ENCODE data around the gene ADAMTS16.
"Not testable (repeated sequence)": the region's sequence is repeated elsewhere in the genome, so short reads cannot be mapped to it uniquely, and the experiment has no call there.

Gene ADAMTS16, protein sequence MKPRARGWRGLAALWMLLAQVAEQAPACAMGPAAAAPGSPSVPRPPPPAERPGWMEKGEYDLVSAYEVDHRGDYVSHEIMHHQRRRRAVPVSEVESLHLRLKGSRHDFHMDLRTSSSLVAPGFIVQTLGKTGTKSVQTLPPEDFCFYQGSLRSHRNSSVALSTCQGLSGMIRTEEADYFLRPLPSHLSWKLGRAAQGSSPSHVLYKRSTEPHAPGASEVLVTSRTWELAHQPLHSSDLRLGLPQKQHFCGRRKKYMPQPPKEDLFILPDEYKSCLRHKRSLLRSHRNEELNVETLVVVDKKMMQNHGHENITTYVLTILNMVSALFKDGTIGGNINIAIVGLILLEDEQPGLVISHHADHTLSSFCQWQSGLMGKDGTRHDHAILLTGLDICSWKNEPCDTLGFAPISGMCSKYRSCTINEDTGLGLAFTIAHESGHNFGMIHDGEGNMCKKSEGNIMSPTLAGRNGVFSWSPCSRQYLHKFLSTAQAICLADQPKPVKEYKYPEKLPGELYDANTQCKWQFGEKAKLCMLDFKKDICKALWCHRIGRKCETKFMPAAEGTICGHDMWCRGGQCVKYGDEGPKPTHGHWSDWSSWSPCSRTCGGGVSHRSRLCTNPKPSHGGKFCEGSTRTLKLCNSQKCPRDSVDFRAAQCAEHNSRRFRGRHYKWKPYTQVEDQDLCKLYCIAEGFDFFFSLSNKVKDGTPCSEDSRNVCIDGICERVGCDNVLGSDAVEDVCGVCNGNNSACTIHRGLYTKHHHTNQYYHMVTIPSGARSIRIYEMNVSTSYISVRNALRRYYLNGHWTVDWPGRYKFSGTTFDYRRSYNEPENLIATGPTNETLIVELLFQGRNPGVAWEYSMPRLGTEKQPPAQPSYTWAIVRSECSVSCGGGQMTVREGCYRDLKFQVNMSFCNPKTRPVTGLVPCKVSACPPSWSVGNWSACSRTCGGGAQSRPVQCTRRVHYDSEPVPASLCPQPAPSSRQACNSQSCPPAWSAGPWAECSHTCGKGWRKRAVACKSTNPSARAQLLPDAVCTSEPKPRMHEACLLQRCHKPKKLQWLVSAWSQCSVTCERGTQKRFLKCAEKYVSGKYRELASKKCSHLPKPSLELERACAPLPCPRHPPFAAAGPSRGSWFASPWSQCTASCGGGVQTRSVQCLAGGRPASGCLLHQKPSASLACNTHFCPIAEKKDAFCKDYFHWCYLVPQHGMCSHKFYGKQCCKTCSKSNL

DNA sequence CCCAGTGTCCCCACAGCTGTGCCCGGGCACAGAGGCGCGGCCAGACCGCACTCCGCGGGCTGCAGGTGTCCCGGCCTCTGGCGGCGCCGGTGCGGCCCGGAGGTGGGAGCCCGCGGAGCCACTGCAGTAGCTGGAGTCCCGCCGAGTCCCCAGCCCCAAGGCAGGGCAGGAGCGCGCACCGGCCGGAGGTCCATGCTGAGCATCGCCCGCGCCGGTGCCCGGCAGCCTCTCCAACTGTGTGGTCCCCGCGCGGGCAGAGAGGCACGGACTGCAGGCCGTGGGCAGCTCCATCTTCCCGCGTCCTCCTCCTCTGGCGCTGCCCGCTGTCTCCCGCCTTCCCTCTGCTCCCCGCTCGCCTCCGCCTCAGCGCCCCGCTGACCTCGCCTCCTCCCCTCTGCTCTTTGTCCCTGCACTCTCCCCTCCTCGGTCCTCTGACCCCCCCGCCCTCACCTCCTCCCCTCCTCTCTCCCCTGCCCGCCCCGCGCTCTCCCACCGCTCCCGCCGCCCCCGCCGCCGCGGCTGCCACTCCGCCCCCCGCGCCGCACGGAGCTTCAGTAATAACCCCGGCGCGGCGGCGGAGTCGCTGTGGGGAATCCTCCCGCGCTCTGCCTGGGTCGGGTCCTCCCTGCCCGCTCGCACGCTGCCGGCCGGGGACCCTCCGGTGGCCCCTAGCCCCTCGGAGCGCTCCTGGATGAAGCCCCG, at the start of gene ADAMTS16:
ADAMTS16 (plus strand) TSS at position 554 of the 702 bp plus-strand sequence; CDS start at position 692, 138 bp downstream.
- DNase-seq (ENCODE audit: low read depth), result no peak

DNA sequence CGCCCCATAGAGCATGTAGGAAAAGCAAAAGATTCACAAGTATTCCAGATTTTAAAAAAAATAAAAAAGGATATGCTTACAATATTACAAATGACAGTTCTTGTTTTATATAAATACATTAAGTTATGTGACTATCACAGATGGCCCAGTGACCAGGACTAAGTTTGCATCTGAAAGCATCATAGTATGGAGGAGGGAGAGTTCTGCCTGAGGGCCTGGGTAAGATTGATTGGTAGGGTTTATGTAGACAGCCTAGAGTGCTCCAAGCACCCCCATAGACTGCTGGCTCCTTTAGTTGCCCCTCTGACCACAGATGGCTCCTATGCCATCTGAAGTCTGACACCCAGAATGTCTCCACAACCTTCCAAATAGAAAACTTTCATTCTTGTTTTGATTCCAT, 48.0 kb upstream of the ADAMTS16 start:
- no peak for DNase-seq (ENCODE audit: low read depth)

DNA sequence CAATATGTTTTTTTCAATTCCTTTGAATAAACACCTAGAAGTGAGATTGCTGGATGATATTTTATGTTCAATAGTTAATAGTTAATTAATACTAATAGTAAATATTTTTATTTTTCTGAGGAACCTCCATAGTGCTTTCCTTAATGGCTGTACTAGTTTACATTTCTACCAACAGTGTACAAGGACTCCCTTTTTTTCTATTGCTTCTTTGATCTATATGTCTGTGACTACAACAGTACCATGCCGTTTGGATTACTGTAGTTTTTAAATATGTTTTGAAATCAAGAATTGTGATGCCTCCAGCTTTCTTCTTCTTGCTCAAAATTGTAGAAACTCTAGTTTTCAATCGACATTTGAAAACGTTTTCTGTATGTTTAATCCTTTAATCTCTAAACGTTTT, 39.5 kb upstream of the ADAMTS16 start:
- DNase-seq (ENCODE audit: low read depth), result no peak

- no peak for DNase-seq (ENCODE audit: low read depth)
These were observed 38.5 kb upstream of the ADAMTS16 start for GRCh38 chr5:5101676-5102075.

GRCh38 chr5:5103245-5103644, 36.9 kb upstream of the ADAMTS16 start:
- no peak for DNase-seq (ENCODE audit: low read depth)

DNA sequence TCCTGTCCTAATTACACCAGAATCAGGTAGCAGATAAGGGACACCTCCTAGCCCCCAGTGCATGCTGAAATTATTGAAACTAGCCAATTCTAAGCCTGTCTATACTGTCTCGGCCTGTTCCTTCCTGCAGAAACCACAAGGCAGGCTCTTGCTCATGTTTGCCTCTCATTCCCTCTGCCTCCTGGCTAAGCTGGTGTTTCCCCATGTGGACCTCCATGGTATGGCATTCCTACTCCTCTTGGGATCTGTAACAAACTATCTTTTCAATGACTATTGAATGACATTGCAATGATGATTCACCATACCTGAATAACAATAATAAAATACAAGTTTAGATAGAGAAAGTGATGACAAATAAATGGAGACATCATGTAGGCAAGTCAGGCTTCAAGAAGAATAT, 35.6 kb upstream of the ADAMTS16 start:
- no peak for DNase-seq (ENCODE audit: low read depth)

DNA sequence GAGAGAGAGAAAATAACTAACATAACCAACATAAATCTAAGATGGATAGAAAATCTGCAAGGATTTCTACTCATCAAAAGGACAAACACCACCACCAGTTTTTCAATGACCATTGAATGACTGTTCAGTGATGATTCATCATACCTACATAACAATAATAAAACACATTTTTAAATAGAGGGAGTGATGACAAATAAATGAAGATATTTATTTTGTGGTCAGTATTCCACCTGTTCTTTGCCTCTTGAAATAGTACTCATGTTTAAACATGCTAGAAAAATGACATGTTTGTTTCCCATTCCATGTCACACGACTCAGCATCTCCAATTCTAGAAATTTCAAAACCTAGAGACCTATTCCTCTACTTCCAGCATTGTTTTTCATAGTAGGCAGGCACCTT, 34.6 kb upstream of the ADAMTS16 start:
- DNase-seq (ENCODE audit: low read depth), result no peak

- DNase-seq (ENCODE audit: low read depth), result no peak
These were observed 23.2 kb upstream of the ADAMTS16 start for GRCh38 chr5:5116956-5117355.

DNA sequence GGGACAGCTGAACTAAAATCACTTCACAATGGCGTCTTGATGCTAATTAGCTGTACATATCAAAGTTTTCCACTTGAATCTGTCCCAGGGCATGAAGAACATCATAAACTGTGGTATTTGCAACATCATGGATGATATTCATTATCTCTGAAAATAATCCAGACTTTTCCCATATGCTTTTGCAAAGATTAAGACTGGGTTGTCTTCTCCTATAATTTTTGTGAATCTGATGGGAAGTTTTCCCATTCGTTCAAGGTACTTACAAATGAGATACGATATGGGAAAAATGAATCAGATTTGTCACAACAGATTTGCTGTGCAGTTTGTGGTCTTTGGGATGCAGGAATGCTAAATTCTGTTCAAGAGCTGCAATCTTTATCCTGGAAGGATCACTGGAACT, 17.4 kb upstream of the ADAMTS16 start:
- DNase-seq (ENCODE audit: low read depth), result no peak

DNA sequence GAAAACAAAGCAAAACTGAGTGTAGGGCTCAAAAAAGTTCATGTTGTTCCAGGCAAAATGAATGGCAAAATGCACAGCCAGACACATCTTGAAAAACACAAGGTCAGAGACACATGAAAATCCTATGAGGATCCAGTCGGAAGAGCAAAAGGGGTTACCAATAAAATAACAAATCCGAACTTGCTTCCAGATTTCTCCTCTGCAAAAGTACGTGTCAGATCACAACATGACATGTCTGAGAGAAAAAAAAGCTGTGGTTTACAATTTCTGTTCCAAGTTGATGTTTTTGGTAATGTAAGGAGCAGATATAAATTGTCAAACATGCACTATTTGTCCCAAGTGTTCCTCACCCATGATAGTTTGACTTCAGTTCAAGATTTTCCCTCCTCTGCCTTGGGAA, 15.9 kb upstream of the ADAMTS16 start:
- DNase-seq (ENCODE audit: low read depth), result no peak

GRCh38 chr5:5126444-5126843, 13.7 kb upstream of the ADAMTS16 start:
- no peak for DNase-seq (ENCODE audit: low read depth)

DNA sequence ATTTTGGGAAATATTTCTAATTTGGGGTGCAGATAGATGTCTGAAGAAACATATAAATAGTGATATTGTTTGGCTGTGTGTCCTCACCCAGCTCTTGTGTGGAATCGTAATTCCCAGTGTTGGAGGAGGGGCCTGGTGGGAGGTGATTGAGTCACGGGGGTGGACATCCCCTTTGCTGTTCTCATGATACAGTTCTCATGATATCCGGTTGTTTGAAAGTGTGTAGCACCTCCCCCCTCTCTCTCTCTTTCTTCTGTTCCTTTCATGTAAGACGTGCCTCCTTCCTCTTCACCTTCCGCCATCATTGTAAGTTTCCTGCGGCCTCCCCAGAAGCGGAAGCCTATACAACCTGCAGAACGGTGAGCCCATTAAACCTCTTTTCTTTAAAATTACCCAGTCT, 11.4 kb upstream of the ADAMTS16 start:
- no peak for DNase-seq (ENCODE audit: low read depth)

DNA sequence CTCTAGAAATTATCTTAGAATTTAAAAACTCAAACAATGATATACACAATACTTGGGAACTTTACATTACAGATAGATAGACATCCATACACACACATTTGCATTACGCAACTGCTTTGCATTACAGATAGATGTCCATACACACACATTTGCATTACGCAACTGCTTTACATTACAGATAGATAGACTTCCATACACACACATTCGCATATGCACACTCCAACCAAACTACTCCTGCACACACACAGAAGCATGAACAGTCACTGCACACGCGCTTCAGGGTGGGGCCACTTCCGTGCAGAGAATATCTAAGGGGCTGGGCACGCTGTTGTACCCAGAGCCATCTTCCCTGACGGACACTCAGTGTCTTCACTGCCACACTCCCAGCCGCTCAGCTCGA, 7.9 kb upstream of the ADAMTS16 start:
- DNase-seq (ENCODE audit: low read depth), result no peak

DNA sequence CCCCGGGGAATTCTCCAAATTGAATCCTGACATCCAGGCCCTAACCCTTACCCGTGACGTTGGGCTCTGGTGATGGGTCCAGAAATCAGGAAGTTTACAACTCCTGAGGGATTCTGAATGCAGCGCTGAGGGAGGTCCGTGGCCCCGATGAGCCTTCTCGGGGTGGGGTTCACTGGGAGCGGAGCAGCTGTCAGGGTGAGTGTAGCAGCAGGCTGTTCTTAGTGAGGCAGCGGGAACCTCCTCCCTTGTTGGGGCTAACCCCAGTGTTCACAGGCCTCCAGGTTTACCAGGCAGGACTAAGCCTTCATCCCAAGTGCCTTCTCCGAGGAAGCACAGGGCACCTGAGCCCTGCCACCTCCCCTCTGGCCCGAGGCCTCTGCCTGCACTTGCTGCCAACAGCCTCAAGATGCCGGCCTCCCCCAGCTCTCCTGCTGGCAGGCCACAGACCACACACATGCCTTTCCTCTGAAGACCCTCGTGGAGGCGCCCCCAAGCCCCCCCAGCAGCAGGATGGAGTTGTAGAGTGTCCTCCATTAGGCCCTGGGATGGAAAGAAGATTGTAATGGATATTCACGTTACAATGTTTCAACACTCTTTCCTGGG, 7.3 kb upstream of the ADAMTS16 start:
- DNase-seq (ENCODE audit: low read depth), result no peak

DNA sequence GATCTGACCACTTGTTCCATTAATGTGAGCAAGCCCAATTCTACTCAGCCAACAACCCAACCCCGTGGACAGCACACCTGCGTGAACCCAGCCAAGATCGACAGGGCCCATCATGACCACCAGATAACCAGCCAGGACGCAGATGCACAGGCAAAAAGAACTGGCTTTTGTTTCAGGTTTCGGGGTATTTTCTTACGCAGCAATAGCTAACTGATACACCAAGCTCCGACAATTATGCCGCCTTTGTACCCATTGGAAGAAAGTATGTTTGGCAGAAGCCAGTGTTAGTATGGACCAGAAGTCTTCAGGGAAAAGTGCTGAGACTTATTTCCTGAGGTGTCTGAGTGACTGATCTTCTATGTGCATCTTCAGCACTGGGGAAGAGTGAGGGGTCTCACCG, 6.0 kb upstream of the ADAMTS16 start:
- DNase-seq (ENCODE audit: low read depth), result no peak

GRCh38 chr5:5135957-5136676, 4.0 kb upstream of the ADAMTS16 start:
- no peak for DNase-seq (ENCODE audit: low read depth)

- DNase-seq (ENCODE audit: low read depth), result not testable (repeated sequence)
These were observed 2.3 kb upstream of the ADAMTS16 start for GRCh38 chr5:5137851-5138250.

GRCh38 chr5:5139336-5139776, 774 bp upstream of the ADAMTS16 start:
- DNase-seq (ENCODE audit: low read depth), result no peak

DNA sequence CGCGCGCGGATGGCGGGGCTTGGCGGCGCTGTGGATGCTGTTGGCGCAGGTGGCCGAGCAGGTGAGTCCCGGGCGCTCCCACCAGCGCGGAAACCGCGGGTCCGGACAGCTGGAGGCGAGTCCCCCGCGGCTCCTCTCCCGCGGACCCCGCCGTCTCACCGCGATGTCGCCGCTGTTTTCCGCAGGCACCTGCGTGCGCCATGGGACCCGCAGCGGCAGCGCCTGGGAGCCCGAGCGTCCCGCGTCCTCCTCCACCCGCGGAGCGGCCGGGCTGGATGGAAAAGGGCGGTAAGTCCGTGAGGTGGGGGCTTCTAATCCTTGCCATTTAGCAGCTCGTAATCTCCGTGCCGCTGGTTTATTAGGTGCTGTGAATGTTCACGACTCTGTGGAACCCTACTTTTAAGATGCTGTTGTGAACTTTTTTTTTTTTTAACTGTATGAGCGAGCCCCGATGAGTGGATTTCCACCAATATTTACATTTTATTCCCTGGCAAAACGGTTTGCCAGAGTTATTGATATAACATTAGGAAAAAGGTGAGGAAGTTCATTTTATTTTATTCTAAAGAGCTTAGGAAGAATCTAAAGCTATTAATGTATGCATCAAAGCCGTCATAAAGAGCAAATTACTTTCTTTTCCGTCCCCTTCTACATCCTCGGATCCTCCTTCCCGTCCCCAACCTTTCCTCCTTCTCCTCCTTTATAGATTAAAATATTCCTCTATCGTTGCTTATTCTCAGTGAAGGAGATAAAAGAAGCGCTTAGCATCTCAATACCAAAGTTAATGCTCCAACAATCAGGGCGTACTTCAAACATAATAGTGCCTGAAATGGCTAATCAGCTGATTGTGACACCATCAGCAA, 579 bp downstream of the ADAMTS16 start:
- DNase-seq (ENCODE audit: low read depth), result no peak

GRCh38 chr5:5141339-5141599, 1.1 kb downstream of the ADAMTS16 start:
- no peak for DNase-seq (ENCODE audit: low read depth)

All from stimulated activated CD4-positive, alpha-beta T cell treated with anti-CD3 and anti-CD28 coated beads, Interleukin-2, amount 100 ng/mL, for 4 hours (primary cell).